Amniotic stem cell (primary cell): ENCODE measurements around the gene KIF1A.

Source experiments
- DNase-seq: peaks from one replicate; lab custom pipeline; 2025; lab: John Stamatoyannopoulos, UW

KIF1A gene

DNA sequence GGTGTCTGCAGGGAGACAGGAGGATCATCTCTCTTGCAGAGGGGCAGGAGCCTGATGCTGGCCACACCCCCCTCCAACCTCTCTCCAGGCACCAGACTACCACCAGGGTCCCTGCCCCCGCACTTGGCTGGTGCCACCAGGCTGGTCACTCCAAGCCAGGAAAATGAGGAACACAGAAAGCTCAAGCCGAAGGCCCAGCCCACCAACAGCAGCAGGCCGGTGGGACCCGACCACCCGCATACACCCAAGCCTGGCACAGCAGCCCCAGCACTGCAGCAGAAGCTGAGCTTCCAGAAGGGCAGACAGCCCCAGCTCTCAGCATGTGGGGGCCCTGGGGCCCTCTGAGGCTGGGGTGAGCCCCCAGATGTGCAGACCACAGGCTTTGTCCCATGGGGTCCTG, 52.7 kb downstream of the KIF1A start:
- no peak for DNase-seq

- DNase-seq: no peak
Observed at GRCh38 chr2:240766072-240766471, 53.9 kb downstream of the KIF1A start.

- no peak for DNase-seq
Observed at GRCh38 chr2:240765007-240765406, 55.0 kb downstream of the KIF1A start.

DNA sequence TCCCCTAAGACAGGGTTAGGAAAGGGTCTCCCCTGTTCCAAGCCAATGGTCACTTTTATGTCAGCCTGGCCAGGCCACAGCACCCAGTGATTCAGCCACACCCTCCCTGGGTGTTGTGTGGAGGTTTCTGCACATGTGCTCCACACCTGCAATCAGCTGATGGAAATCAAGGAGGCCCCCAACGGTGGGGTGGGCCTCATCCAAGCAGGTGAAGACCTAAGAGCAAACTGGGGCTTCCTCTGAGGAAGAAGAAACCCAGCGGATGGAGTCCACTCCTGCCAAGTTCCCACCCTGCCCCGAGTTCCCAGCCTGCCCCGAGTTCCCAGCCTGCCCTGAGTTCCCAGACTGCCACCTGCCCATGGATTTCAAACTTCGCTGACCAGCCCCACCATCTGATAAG, 55.4 kb downstream of the KIF1A start:
- DNase-seq: no peak

DNA sequence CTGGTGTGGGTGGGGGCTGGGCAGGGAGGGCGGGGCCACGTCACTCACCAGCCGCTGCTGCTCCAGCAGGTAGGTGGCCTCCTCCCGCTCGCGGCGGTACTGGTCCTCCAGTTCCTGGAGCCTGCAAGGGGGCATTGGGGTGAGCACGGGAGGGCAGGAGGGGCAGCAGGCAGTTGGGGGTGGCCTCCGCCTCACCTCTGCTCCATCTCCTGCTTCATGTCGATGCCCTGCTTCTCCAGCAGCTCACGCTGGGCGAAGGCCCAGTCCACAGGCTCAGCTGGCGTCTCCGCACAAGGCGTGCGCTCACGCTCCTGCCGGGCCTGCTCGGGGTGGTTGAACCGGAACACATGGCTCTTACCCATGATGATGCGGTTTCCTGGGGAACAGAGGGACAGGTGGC, 57.0 kb downstream of the KIF1A start:
- no peak for DNase-seq

DNA sequence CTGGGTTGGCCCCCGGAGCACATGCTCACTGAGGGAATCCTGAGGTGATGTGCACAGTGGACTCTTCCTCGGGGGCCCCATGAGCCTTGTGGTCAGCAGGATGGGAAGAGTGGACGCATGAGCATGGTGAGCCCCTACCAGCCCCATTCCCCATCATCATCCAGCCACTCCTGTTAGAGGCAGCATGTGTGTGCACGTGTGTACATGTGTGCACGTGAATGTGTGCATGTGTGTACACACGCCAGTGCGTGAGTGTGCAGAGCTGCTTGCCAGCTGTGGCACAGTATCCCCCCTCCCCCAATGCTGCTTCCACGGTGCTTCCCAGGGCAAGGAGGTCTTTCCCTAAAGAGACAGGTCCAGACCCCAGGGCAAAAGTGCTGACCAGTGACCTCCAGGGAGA, 57.8 kb downstream of the KIF1A start:
- no peak for DNase-seq

- DNase-seq: no peak
Observed at GRCh38 chr2:240760576-240761246, 59.3 kb downstream of the KIF1A start.

- DNase-seq: no peak
Observed at GRCh38 chr2:240760121-240760520, 59.9 kb downstream of the KIF1A start.

DNA sequence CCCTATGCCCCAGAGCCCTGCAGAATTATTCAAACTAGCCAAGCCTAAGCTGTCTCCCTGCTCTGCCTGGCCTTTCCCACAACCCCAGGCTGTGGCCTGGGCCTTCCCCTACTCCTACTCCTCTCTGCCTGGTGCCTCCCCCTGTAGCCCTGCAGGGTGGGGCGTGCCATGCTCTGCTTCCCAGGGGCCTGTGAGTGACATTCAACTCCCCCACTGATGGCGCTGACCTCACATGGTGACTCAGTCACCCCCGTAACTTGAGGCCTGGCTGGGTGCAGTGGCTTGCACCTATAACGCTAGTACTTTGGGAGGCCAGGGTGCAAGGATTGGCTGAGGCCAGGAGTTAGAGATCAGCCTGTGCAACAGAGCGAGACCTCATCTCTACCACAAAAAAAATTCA, 60.6 kb downstream of the KIF1A start:
- DNase-seq: no peak

- no peak for DNase-seq
Observed at GRCh38 chr2:240757086-240757614, 62.9 kb downstream of the KIF1A start.

GRCh38 chr2:240752209-240752608, 67.8 kb downstream of the KIF1A start:
- DNase-seq: no peak

DNA sequence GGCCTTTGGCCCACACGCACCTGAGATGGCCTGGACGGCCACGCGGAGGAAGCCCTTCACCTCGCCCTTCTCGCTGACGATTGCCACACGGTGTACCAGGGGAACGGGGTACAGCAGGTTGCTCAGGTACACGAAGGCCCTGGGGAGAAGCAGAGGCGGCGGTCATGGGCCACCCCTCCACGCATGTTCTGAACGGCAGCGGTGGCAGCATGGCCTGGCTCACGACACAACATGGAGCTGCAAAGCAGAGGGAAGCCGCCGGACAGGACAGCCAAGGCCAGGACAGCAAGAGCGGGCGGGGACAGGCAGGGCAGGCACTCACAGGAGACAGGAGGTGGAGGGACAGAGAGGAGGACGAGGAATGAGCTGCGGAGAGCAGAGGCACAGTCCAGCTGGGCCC, 69.6 kb downstream of the KIF1A start:
- DNase-seq: no peak

DNA sequence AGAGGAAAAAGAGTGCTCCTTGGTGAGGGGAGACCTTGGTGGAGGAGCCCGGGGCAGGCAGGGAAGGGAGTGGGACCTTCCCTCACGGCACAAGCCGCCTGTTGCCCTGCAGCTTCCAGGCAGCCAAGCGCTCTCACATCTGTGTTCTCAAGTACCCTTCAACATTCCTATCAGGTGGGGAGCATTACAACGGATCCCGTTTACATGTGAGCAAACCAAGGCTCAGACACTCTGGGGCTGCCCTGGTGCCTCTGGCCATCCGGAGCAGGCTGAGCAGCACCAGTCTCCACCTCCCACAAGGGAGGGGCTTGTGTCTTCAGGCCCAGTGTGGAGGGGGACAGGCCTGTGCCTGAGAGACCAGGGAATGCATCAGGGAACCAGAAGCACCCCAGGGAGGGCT, 70.5 kb downstream of the KIF1A start:
- DNase-seq: no peak

GRCh38 chr2:240747256-240747655, 72.8 kb downstream of the KIF1A start:
- DNase-seq: no peak

DNA sequence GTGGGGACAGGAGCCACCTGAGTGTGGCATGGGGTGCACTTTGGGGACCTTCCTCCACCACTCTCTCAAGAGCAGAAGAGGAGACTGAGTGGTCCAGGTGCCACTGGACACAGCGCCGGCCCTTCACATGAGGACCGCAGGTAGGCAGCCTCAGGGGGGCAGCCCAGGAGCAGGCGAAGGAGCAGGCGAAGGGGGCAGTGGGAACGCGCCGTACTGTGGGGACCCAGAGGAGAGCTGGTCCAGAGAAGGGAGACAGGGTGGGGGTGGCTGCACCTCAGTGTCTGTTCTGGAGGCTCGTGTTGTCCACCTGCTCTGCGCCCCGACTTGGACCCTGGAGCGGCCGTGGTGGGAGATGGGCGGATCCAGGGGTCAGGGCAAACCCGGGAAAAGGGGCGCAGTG, 73.3 kb downstream of the KIF1A start:
- no peak for DNase-seq

- no peak for DNase-seq
Observed at GRCh38 chr2:240745962-240746361, 74.1 kb downstream of the KIF1A start.

- no peak for DNase-seq
Observed at GRCh38 chr2:240745456-240745855, 74.6 kb downstream of the KIF1A start.

- no peak for DNase-seq
Observed at GRCh38 chr2:240742602-240743095, 77.4 kb downstream of the KIF1A start.

DNA sequence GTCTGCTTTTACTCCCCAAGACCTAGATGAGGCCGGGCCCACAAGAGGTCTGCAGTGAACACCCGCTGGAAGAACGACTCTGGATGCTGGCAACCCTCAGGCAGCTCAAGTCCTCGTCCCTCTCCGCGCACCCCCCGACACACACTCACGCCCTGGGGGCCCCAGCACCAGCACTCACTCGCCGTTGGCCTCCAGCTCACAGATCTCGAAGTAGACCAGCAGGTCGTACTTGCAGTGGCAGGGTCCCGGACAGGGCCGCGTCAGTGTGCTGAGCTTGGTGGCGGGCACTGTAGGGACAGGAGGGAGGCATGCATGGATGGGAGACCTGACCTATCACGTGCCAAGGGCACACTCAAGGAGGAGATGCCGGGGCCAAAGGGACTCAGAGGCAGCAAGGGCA, 78.9 kb downstream of the KIF1A start:
- no peak for DNase-seq

- no peak for DNase-seq
Observed at GRCh38 chr2:240739797-240740196, 80.2 kb downstream of the KIF1A start.

GRCh38 chr2:240737958-240738357, 82.1 kb downstream of the KIF1A start:
- DNase-seq: no peak

GRCh38 chr2:240737512-240737911, 82.5 kb downstream of the KIF1A start:
- DNase-seq: no peak

- no peak for DNase-seq
Observed at GRCh38 chr2:240736281-240737250, 83.5 kb downstream of the KIF1A start.
